Sigmoid colon (tissue), 7 donors: Measurements from ENCODE around the gene FEM1C. TPM values are rescaled to one million over a fixed set of nuclear protein-coding genes. Genes with fewer than 3 reads are reported as not detected.

Experiments
- DNase-seq: peaks from one replicate; pipeline ENCODE4 v3.0.0-alpha.2; 2019
- H3K27ac ChIP-seq, 4 donors: fragments of 200-600 bp; sonication (generic); one replicate each; pipeline ENCODE4 v1.5.1; 2016 to 2019; ENCODE audit warnings: mild to moderate bottlenecking in 1 of 4
- H3K27me3 ChIP-seq, 3 donors: fragments of 200-600 bp; sonication (generic); one replicate each; pipeline ENCODE4 v1.5.1; 2019; ENCODE audit warnings: mild to moderate bottlenecking in 1 of 3
- H3K36me3 ChIP-seq, 4 donors: fragments of 200-600 bp; sonication (generic); one replicate each; pipeline ENCODE4 v1.5.1; 2016 to 2019
- H3K4me1 ChIP-seq, 4 donors: fragments of 200-600 bp; sonication (generic); one replicate each; pipeline ENCODE4 v1.5.1; 2017 to 2019
- H3K4me3 ChIP-seq, 4 donors: fragments of 200-600 bp; sonication (generic); one replicate each; pipeline ENCODE4 v1.5.1; 2017 to 2019; ENCODE audit warnings: mild to moderate bottlenecking in 2 of 4, moderate library complexity in 1 of 4
- H3K9me3 ChIP-seq, 4 donors: fragments of 200-600 bp in 3 of 4; sonication (generic) in 3 of 4; one replicate each; pipeline versions ENCODE4 v1.5.1 to v1.6.1; 2013 to 2019
- CTCF ChIP-seq, 4 experiments: fragments of 450-650 bp in 3 of 4; fragments of 200-600 bp in 1 of 4; IDR thresholded peaks; one replicate each; pipeline ENCODE4 v1.5.1; 2016 to 2019; ENCODE audit warnings: antibody characterized with exemption in 4 of 4, mild to moderate bottlenecking in 3 of 4, moderate library complexity in 2 of 4
- EP300 ChIP-seq, 4 donors: sonication (generic); formaldehyde crosslinking; IDR thresholded peaks; one replicate each; pipeline ENCODE4 v1.6.1; 2017; ENCODE audit warnings: antibody characterized with exemption in 4 of 4
- POLR2A ChIP-seq, 2 donors: fragments of 450-650 bp; IDR thresholded peaks; one replicate each; pipeline ENCODE4 v1.6.1; 2016; ENCODE audit warnings: antibody characterized with exemption in 2 of 2, mild to moderate bottlenecking in 2 of 2, moderate library complexity in 2 of 2
- POLR2AphosphoS5 ChIP-seq, 4 donors: sonication (generic); formaldehyde crosslinking; IDR thresholded peaks; one replicate each; pipeline ENCODE4 v1.6.1; 2017; ENCODE audit warnings: antibody characterized with exemption in 4 of 4
- WGBS, 2 donors: extraction: QIAGEN DNeasy Blood & Tissue Kit; methylation state at CpG; one replicate each; pipeline ENCODE4 v1.1.7; 2013; 5-methylcytosine and 5-hydroxymethylcytosine counted together
- intact Hi-C: fragments of 100-400 bp; cut with DNase I; formaldehyde crosslinking; loops from one replicate; pipeline ENCODE4 v1.15.1; 2023
- polyA plus RNA-seq, 3 donors: library from polyadenylated mRNA; stranded (reverse); fragments of 200-250 nt; gene quantifications; one replicate each; pipeline ENCODE4 v1.2.3, GENCODE V29; 2013
- total RNA-seq, 4 donors: library from RNA; depleted of rRNA; stranded (reverse); fragments of >200 nt; gene quantifications; one replicate each; pipeline ENCODE4 v1.1.0, GENCODE V29; 2016
- donor health status: healthy with polysubstance abuse.
- donor health status: Bipolar disorder and iron deficiency.
- donor health status: healthy.

The FEM1C gene
- total and polyA plus RNA-seq, 7 donors, result 12.1 to 26.8 (median 24.0) TPM

- Histone ChIP-seq H3K27ac (no peak overlapping the region), H3K27me3 (no peaks in the 10 kb centered on the region), H3K4me3 (no peak overlapping the region), H3K4me1 (no peaks in the 10 kb centered on the region), H3K36me3 (no peaks in the 10 kb centered on the region), H3K9me3 (no peaks in the 10 kb centered on the region)
- no peak for TF ChIP-seq POLR2A (IDR thresholded peaks at IDR 0.05)
- no peak for TF ChIP-seq EP300 (IDR thresholded peaks at IDR 0.05)
- no peak for TF ChIP-seq CTCF (IDR thresholded peaks at IDR 0.05)
- TF ChIP-seq POLR2AphosphoS5 (IDR thresholded peaks at IDR 0.05), result no peak
- intact Hi-C loops, result no loop called here
- DNase-seq, result no peak
- WGBS, 2 donors, result 34 to 65% methylated on average over 4 of the region's 4 CpGs
Observed at GRCh38 chr5:115551415-115551814, 6.8 kb upstream of the FEM1C start.

- no peaks in the 10 kb centered on the region for H3K27me3 ChIP-seq
- H3K27ac ChIP-seq, result no peak overlapping the region
- no peak overlapping the region for H3K4me3 ChIP-seq
- H3K36me3 ChIP-seq, result no peaks in the 10 kb centered on the region
- DNase-seq, result no peak
- intact Hi-C loops, result no loop called here
- H3K4me1 ChIP-seq, result peaks cover 0 to 4% (median 0%) of the 10 kb centered on the region in 4 donors
- TF ChIP-seq POLR2AphosphoS5 (IDR thresholded peaks at IDR 0.05) (no peak), CTCF (IDR thresholded peaks at IDR 0.05) (no peak), POLR2A (IDR thresholded peaks at IDR 0.05) (no peak), EP300 (IDR thresholded peaks at IDR 0.05) (no peak)
- 55 to 89% methylated on average over 3 of the region's 3 CpGs for WGBS, 2 donors
- H3K9me3 ChIP-seq, result peaks cover 0 to 6% (median 0%) of the 10 kb centered on the region in 4 donors
Observed at GRCh38 chr5:115549154-115549553, 4.6 kb upstream of the FEM1C start.

- H3K4me3 ChIP-seq, result no peak overlapping the region
- TF ChIP-seq POLR2A (IDR thresholded peaks at IDR 0.05), result no peak
- no peak for TF ChIP-seq POLR2AphosphoS5 (IDR thresholded peaks at IDR 0.05)
- TF ChIP-seq EP300 (IDR thresholded peaks at IDR 0.05), result no peak
- no peak for TF ChIP-seq CTCF (IDR thresholded peaks at IDR 0.05)
- no peak overlapping the region for H3K27ac ChIP-seq
- peaks cover 0 to 6% (median 0%) of the 10 kb centered on the region in 4 donors for H3K9me3 ChIP-seq
- WGBS, 2 donors, result 96 to 97% methylated on average over 4 of the region's 4 CpGs
- no peaks in the 10 kb centered on the region for H3K36me3 ChIP-seq
- H3K4me1 ChIP-seq, result peaks cover 0 to 4% (median 0%) of the 10 kb centered on the region in 4 donors
- intact Hi-C loops, result no loop called here
- DNase-seq, result no peak
- no peaks in the 10 kb centered on the region for H3K27me3 ChIP-seq
Observed at GRCh38 chr5:115548683-115549082, 4.1 kb upstream of the FEM1C start.

GRCh38 chr5:115545351-115545882 lies 842 bp upstream of the FEM1C start:
- Histone ChIP-seq H3K4me3 (peak overlapping the region in 1 of 4 donors; percentile 83), H3K36me3 (peaks cover 0 to 13% (median 0%) of the 10 kb centered on the region in 4 donors), H3K27me3 (no peaks in the 10 kb centered on the region), H3K4me1 (peaks cover 0 to 26% (median 15%) of the 10 kb centered on the region in 4 donors), H3K9me3 (peaks cover 0 to 6% (median 0%) of the 10 kb centered on the region in 4 donors), H3K27ac (peak overlapping the region; percentile 81 to 99 (median 97))
- TF ChIP-seq EP300 (IDR thresholded peaks at IDR 0.05) (no peak), CTCF (IDR thresholded peaks at IDR 0.05) (no peak), POLR2AphosphoS5 (IDR thresholded peaks at IDR 0.05) (no peak), POLR2A (IDR thresholded peaks at IDR 0.05) (no peak)
- no peak for DNase-seq
- intact Hi-C loops, result no loop called here
- WGBS, 2 donors, result 96 to 98% methylated on average over 9 of the region's 9 CpGs
